PFSK-1 (cell line): ENCODE measurements around the gene SUN2.

Experiments used
- FOXP2 ChIP-seq: optimal IDR thresholded peaks from 2 replicates; pipeline ENCODE3; 2011; ENCODE audit warnings: borderline replicate concordance, control low read depth, inconsistent platforms; ENCODE audit not compliant: insufficient read depth; ENCODE audit errors: extremely low read length, extremely low read depth
- POLR2AphosphoS5 ChIP-seq: IDR thresholded peaks from 2 replicates; pipeline ENCODE4 v1.6.1; 2012; ENCODE audit warnings: low read depth, mild to moderate bottlenecking, control low read depth, low read length, moderate library complexity
- SIN3A ChIP-seq: IDR thresholded peaks from 2 replicates; pipeline ENCODE4 v1.6.1; 2012; ENCODE audit warnings: mild to moderate bottlenecking, low read length, moderate library complexity, borderline replicate concordance; ENCODE audit not compliant: insufficient read depth
- TAF1 ChIP-seq: IDR thresholded peaks from 2 replicates; pipeline ENCODE4 v1.6.1; 2012; ENCODE audit warnings: low read length, control low read depth, borderline replicate concordance; ENCODE audit not compliant: insufficient read depth
- TF ChIP-seq, protein P1 (sequence below), 2 experiments: IDR thresholded peaks; 2 replicates each; pipeline versions ENCODE4 v1.6.1 to v1.8.0; 2011 to 2012; ENCODE audit warnings: low read depth in 2 of 2, low read length in 2 of 2, control low read depth in 1 of 2, inconsistent platforms in 1 of 2, mild to moderate bottlenecking in 1 of 2, moderate library complexity in 1 of 2; ENCODE audit not compliant: insufficient read depth in 1 of 2

The SUN2 gene

DNA sequence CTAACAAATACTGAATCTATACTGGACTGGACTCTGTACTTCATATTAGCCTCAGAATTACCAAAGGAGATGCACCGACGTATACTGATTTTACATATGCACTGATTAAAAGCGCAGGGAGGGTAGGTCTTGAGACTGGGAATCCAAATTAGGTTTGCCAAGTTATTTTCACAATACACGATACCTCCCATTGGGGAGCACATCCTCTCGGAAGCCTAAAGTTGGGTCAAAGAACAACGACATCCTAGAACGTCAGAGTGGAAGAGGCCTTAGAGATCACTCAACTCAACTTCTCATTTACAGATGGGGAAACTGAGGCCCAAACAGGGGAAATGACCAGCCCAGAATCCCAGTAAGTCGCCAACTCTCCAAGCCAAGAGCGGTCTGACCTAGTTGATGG, 37.5 kb upstream of the SUN2 start:
- TF ChIP-seq, protein P1, sequence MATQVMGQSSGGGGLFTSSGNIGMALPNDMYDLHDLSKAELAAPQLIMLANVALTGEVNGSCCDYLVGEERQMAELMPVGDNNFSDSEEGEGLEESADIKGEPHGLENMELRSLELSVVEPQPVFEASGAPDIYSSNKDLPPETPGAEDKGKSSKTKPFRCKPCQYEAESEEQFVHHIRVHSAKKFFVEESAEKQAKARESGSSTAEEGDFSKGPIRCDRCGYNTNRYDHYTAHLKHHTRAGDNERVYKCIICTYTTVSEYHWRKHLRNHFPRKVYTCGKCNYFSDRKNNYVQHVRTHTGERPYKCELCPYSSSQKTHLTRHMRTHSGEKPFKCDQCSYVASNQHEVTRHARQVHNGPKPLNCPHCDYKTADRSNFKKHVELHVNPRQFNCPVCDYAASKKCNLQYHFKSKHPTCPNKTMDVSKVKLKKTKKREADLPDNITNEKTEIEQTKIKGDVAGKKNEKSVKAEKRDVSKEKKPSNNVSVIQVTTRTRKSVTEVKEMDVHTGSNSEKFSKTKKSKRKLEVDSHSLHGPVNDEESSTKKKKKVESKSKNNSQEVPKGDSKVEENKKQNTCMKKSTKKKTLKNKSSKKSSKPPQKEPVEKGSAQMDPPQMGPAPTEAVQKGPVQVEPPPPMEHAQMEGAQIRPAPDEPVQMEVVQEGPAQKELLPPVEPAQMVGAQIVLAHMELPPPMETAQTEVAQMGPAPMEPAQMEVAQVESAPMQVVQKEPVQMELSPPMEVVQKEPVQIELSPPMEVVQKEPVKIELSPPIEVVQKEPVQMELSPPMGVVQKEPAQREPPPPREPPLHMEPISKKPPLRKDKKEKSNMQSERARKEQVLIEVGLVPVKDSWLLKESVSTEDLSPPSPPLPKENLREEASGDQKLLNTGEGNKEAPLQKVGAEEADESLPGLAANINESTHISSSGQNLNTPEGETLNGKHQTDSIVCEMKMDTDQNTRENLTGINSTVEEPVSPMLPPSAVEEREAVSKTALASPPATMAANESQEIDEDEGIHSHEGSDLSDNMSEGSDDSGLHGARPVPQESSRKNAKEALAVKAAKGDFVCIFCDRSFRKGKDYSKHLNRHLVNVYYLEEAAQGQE (IDR thresholded peaks at IDR 0.05; ENCODE audit: insufficient read depth in 1 of 2, low read depth in 2 of 2, low read length in 2 of 2), result no peak
- TF ChIP-seq TAF1 (no peak), SIN3A (no peak)

DNA sequence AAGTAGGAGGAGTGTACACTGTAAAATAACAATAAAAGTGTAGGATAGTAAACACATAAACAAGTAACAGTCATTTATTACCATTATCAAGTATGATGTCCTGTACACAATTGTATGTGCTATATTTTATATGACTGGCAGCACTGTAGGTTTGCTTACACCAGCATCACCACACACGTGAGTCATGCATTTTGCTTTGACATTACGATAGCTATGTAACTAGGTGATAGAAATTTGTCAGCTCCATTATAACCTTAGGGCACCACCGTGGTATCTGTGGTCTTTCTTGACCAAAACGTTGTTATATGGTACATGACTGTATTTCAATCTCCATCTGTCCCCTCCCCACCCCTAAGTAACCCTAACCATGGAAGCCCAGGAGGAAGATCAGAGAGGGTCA, 37.0 kb upstream of the SUN2 start:
- TF ChIP-seq, protein P1 (IDR thresholded peaks at IDR 0.05; ENCODE audit: insufficient read depth in 1 of 2, low read depth in 2 of 2, low read length in 2 of 2), result no peak
- no peak for TF ChIP-seq FOXP2
- no peak for TF ChIP-seq POLR2AphosphoS5
- no peak for TF ChIP-seq TAF1
- TF ChIP-seq SIN3A, result no peak

DNA sequence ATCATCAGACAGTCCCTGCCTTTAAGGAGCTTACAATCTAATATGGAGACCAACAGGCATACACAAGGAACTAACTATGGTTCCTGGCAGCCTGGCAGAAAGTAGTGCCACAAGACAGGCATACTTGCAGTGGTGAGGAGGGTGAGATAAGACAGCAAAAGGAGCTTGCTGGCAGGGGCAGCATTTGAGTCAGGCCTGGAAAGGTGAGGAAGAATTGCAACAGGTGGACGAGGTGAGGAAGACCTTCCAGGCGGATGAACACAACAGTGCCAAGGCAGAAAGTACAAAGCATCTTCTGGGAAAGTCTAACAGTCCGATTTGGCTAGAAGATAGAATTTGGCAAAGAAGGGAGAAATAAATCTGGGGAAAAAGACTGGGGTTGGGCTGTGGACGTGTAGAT, 33.8 kb upstream of the SUN2 start:
- TF ChIP-seq SIN3A (no peak), TAF1 (no peak), FOXP2 (no peak), POLR2AphosphoS5 (no peak)
- TF ChIP-seq, protein P1 (IDR thresholded peaks at IDR 0.05; ENCODE audit: insufficient read depth in 1 of 2, low read depth in 2 of 2, low read length in 2 of 2), result no peak

DNA sequence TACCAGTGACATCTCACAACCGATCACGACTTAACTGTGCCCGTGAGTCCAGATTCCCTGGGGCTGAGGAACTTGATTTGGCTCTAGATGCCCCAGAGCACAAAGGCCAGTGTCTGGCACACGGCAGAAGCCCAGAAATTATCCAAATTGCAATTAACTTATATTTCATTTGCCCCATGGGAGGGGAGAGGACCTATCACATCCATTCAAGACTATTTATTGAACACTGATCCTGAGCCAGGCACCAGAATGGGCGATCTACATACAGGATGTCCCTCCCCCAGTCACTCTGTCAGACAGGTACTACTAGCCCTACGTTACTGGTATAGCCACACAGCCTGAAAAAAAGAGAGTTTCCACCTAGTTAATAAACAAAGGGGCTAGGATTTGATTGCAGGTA, 33.0 kb upstream of the SUN2 start:
- no peak for TF ChIP-seq SIN3A
- no peak for TF ChIP-seq POLR2AphosphoS5
- TF ChIP-seq, protein P1 (IDR thresholded peaks at IDR 0.05; ENCODE audit: insufficient read depth in 1 of 2, low read depth in 2 of 2, low read length in 2 of 2), result no peak
- no peak for TF ChIP-seq TAF1
- no peak for TF ChIP-seq FOXP2

DNA sequence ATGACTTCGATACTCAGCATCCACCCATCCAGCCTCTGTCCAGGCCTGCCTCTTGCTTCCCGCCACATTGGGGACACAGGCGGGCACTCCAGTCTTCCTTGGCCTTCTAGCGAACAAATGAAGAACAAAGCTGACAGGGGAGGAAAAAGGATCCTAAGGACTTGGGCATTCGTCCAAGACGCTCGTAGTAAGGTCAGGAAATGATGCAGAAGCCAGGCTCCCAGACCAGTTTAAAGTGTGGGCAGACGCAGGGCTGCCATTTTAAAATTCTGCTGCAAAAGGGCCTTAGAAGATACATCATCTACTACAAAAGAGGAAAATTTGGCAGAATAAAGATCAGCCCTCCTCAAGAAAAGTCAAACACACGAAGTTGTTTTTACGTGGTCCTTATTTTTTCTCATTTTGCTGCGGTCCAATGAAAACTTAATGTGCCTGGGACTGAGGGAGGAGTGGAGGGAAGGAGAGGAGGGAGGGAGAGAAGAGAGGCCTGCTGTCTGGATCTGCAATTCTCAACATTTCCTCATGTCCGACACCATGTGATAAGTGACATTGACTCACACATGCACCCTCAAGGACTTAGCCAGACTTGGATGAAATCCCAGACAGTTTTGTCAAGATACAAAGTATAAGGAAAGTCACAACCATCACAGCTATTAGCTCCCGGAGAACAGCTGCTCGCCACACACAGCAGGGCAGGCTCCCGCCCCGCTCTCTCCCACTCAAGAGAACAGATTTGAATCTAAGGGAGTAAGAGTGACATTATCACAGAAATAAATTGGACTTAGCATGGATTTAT, 32.4 kb upstream of the SUN2 start:
- TF ChIP-seq TAF1, result no peak
- TF ChIP-seq, protein P1 (IDR thresholded peaks at IDR 0.05; ENCODE audit: insufficient read depth in 1 of 2, low read depth in 2 of 2, low read length in 2 of 2), result no peak
- TF ChIP-seq SIN3A, result no peak
- TF ChIP-seq POLR2AphosphoS5, result no peak
- TF ChIP-seq FOXP2, result no peak
